Astrocyte of the cerebellum (primary cell): ENCODE measurements around the gene ATOSB.

Source experiments
- DNase-seq: peaks from one replicate; pipeline ENCODE4 v3.0.0-alpha.2; 2011; ENCODE audit warnings: low read depth
- H3K4me3 ChIP-seq: 2 replicates; pipeline ENCODE4 v1.5.1; 2011; ENCODE audit warnings: mild to moderate bottlenecking, low read depth, low read length, moderate library complexity
- CTCF ChIP-seq: IDR thresholded peaks from 2 replicates; pipeline ENCODE4 v1.5.1; 2012; ENCODE audit warnings: low read length, low read depth, moderate library complexity, mild to moderate bottlenecking; ENCODE audit errors: missing control alignments
- in situ Hi-C: cut with HindIII; loops from 2 replicates; pipeline ENCODE4 v1.10.0; 2017; ENCODE audit warnings: low sequenced_read_pairs

The ATOSB gene

GRCh38 chr9:35070823-35071813 lies 44.5 kb downstream of the ATOSB start:
- in situ Hi-C loops = no loop called here
- TF ChIP-seq CTCF = no peak
- peak; percentile 23 for DNase-seq
- H3K4me3 ChIP-seq = peak overlapping the region; percentile 91

- TF ChIP-seq CTCF = no peak
- no peak for DNase-seq
- H3K4me3 ChIP-seq = no peak overlapping the region
- in situ Hi-C loops = no loop called here
Measured at GRCh38 chr9:35069020-35069419, 46.6 kb downstream of the ATOSB start.

- no peak overlapping the region for H3K4me3 ChIP-seq
- in situ Hi-C loops = no loop called here
- no peak for DNase-seq
- no peak for TF ChIP-seq CTCF
Measured at GRCh38 chr9:35067056-35067455, 48.6 kb downstream of the ATOSB start.

GRCh38 chr9:35060548-35061207 lies 55.0 kb downstream of the ATOSB start:
- H3K4me3 ChIP-seq = no peak overlapping the region
- in situ Hi-C loops = no loop called here
- no peak for DNase-seq
- no peak for TF ChIP-seq CTCF

- TF ChIP-seq CTCF = no peak
- DNase-seq = no peak
- H3K4me3 ChIP-seq = no peak overlapping the region
- in situ Hi-C loops = no loop called here
Measured at GRCh38 chr9:35059438-35059837, 56.2 kb downstream of the ATOSB start.

- no peak for DNase-seq
- no peak for TF ChIP-seq CTCF
- no peak overlapping the region for H3K4me3 ChIP-seq
- in situ Hi-C loops = no loop called here
Measured at GRCh38 chr9:35057271-35057620, 58.4 kb downstream of the ATOSB start.
